ENCODE results near the gene SCYL3.

DNA sequence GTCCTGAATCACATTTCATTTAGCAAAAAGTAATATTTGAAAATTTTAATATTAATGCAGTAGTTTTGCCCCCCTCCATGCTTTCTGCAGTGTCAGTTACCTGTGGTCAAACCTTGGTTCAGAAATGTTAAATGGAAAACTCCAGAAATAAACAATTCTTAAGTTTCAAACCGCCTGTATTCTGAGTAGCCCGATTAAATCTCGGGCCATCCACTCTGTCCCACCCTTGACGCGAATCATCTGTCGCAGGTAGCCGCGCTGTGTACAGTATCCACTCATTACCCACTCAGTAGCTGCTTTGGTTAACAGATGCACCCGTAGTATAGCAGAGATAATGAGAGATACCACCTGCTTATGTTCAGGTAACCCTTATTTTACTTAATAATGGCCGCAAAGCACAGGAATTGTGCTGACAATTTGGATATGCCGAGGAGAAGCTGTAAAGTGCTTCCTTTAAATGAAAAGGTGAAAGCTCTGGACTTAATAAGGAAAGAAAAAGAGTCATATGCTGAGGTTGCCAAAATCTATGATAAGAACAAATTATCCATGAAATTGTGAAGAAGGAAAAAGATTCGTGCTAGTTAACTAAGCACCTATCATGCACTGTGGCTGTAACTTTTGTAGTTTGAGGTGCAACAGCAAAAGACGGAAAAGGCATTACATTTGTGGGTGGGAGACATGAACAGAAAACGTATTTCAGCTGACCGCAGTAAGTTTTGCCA is 889 bp upstream of the SCYL3 start:
- TF ChIP-seq POLR2AphosphoS5 (IDR thresholded peaks at IDR 0.05; ENCODE audit: low read depth, low read length) (no peak), ZNF496 (CRISPR knock-in tag; IDR thresholded peaks at IDR 0.05; ENCODE audit: insufficient replicate concordance) (no peak), ZNF274 (CRISPR knock-in tag; IDR thresholded peaks at IDR 0.05) (no peak), ZNF552 (CRISPR knock-in tag; IDR thresholded peaks at IDR 0.05; ENCODE audit: borderline replicate concordance) (no peak), POLR2A (IDR thresholded peaks at IDR 0.05; ENCODE audit: insufficient read depth in 1 of 2, low read depth in 2 of 2, low read length in 2 of 2) (no peak), ZNF275 (CRISPR knock-in tag; IDR thresholded peaks at IDR 0.05; ENCODE audit: borderline replicate concordance) (no peak), FUBP1 (CRISPR knock-in tag; IDR thresholded peaks at IDR 0.05; ENCODE audit: borderline replicate concordance) (no peak)
- TF ChIP-seq, protein P1, sequence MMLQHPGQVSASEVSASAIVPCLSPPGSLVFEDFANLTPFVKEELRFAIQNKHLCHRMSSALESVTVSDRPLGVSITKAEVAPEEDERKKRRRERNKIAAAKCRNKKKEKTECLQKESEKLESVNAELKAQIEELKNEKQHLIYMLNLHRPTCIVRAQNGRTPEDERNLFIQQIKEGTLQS (CRISPR knock-in tag; IDR thresholded peaks at IDR 0.05): no peak
- TF ChIP-seq, protein P2, sequence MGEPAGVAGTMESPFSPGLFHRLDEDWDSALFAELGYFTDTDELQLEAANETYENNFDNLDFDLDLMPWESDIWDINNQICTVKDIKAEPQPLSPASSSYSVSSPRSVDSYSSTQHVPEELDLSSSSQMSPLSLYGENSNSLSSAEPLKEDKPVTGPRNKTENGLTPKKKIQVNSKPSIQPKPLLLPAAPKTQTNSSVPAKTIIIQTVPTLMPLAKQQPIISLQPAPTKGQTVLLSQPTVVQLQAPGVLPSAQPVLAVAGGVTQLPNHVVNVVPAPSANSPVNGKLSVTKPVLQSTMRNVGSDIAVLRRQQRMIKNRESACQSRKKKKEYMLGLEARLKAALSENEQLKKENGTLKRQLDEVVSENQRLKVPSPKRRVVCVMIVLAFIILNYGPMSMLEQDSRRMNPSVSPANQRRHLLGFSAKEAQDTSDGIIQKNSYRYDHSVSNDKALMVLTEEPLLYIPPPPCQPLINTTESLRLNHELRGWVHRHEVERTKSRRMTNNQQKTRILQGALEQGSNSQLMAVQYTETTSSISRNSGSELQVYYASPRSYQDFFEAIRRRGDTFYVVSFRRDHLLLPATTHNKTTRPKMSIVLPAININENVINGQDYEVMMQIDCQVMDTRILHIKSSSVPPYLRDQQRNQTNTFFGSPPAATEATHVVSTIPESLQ (CRISPR knock-in tag; conservative IDR thresholded peaks at IDR 0.05): no peak
- TF ChIP-seq, protein P3, sequence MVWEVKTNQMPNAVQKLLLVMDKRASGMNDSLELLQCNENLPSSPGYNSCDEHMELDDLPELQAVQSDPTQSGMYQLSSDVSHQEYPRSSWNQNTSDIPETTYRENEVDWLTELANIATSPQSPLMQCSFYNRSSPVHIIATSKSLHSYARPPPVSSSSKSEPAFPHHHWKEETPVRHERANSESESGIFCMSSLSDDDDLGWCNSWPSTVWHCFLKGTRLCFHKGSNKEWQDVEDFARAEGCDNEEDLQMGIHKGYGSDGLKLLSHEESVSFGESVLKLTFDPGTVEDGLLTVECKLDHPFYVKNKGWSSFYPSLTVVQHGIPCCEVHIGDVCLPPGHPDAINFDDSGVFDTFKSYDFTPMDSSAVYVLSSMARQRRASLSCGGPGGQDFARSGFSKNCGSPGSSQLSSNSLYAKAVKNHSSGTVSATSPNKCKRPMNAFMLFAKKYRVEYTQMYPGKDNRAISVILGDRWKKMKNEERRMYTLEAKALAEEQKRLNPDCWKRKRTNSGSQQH (CRISPR knock-in tag; IDR thresholded peaks at IDR 0.05; ENCODE audit: low read depth): no peak

Measured in HepG2 (cell line).